ENCODE results near the gene SH3GLB2.
"Not testable (repeated sequence)": the region's sequence is repeated elsewhere in the genome, so short reads cannot be mapped to it uniquely, and the experiment has no call there.

Gene SH3GLB2

GRCh38 chr9:129053020-129053419 lies 24.9 kb upstream of the SH3GLB2 start:
- DNase-seq = no peak

GRCh38 chr9:129052592-129052991 lies 24.5 kb upstream of the SH3GLB2 start:
- peak; percentile 31 for DNase-seq

- no peak for DNase-seq
These were observed 13.9 kb upstream of the SH3GLB2 start for GRCh38 chr9:129042016-129042415.

DNA sequence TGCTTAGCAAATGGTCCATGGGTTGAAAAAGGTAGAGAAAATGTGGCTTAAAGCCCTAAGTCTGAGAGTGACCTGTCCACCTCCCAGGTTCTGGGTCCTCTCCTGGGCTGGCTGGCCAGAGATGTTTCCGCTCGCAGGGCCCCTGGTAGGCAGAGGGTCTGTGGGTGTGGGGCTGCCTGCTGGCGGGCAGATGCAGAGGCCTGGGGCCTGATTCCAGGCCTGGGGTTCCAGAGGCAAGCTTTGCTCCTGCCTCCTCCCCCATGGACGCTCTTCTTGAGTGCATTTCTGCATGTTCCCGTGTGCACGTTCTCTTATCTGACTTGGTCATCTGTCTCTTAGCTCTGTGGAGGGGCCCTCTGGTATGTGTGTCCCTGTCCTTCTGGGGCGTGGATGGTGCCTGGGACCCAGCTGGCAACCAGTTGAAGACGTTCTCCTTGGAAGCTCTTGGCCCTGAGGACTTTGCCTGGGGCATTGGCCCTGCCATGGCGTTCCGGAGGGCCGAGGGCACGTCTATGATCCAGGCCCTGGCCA lies 12.0 kb upstream of the SH3GLB2 start:
- DNase-seq = no peak

DNA sequence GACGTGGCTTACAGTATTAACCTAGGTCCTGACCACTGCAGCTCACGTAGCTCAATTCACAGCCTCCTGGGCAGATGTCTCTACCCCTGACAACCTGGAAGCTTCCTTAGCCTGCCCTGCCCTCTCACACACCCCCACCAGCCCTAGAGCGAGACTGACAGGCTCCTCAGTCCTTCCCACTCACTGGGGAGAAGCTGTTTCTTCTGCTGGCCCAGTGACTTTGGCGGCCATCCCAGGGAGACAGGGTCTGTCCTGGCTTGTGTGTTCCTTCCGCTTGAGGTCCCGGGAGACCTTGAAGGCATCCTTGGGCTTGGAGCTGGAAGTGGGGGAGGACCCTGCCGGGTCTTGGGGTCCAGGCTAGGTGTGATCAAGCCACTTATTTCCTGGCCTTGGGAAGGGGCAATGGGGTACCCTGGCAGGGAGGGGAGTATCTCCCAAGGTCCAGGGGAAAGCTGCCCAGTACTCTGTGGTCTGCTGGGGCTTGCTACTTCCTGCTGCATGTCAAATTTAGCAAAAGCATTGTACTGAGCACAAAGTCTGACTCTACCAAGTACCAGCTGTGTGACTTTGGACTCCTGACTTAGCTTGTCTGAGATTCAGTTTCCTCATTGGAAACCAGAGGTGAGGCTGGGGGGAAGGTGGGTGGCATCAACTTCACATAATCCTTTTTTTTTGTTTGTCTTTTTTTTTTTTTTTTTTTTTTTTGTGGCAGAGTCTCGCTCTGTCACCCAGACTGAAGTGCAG lies 10.2 kb upstream of the SH3GLB2 start:
- DNase-seq = no peak

DNA sequence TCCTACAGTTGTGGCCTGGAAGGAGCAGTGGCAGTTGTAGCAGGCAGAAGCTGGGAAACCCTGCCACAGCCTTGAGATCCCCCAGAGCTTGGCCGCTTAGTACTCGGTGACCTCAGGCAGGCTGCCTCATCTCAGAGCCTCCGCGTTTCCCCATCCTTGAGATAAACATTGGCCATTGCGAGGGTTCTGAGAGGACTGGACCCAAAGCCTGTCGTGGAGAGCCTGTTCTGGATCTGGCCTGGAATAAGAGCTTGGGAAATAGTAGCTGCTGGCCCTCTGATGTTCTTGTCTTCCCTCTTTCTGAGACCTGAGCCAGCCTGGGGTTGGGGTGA lies 9.6 kb upstream of the SH3GLB2 start:
- no peak for DNase-seq

- DNase-seq = no peak
These were observed 9.0 kb upstream of the SH3GLB2 start for GRCh38 chr9:129036923-129037766.

- DNase-seq = peak; percentile 98
These were observed 8.3 kb upstream of the SH3GLB2 start, which contains the start of gene MIGA2 for GRCh38 chr9:129036241-129036922. Gene MIGA2, plus strand, starts transcription at chr9:129036626. Its CDS starts 3,969 bp downstream, at chr9:129040595.

DNA sequence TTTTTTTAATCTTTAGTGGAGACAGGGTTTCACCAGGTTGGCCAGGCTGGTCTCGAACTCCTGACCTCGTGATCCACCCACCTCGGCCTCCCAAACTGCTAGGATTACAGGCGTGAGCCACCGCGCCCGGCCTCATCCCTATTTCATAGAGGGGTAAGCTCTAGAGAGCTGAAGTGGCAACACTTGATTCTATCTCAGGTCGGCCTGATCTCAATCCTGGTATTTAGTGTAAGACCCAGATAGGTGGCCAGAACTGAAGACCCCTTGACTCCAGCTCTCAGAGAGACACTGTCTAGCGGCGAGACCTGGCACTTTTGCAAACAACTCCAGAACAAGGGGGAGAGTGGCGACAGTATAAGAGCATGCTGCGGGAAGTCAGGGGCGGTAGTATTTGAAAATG lies 7.7 kb upstream of the SH3GLB2 start:
- DNase-seq = not testable (repeated sequence)

- no peak for DNase-seq
These were observed 5.1 kb upstream of the SH3GLB2 start for GRCh38 chr9:129033216-129033615.

- no peak for DNase-seq
These were observed 4.5 kb upstream of the SH3GLB2 start for GRCh38 chr9:129032541-129033159.

DNA sequence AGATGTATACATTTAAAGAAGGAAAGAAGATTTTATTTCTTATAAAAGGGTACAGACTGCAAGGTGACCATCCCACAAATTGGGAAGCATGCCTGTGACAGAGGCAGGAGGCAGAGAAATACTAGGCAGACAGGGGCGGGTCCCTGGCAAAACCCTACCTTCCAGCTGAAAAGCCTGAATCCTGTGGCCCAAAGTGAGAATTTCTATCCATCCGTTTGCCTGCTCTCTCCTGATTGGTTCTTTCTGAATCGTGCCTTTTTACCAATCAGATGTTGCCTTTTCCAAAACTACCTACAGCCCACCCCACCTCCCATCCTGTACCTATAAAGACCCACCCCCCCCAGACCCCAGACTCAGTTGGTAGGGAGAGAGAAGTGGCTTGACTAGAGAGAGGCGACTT lies 3.4 kb upstream of the SH3GLB2 start:
- DNase-seq = no peak

DNA sequence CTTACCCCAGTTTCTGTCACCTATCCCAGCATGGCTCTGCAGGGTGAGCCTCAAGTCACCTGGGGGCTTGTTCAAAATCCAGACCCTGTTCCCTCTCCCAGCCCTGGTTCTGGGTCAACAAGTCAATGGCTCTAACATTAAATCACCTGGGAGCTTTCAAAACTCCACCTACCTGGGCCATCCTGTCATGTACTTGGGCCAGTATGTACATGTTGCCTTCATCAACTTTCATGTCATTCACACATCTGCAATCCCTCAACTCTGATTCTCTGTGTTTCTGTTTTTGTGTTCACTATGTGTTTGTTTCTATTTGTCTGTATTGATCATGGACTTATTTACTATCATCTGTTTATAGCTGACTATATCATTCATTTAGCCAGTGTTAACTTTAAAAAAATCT lies 2.1 kb upstream of the SH3GLB2 start:
- DNase-seq = no peak

DNA sequence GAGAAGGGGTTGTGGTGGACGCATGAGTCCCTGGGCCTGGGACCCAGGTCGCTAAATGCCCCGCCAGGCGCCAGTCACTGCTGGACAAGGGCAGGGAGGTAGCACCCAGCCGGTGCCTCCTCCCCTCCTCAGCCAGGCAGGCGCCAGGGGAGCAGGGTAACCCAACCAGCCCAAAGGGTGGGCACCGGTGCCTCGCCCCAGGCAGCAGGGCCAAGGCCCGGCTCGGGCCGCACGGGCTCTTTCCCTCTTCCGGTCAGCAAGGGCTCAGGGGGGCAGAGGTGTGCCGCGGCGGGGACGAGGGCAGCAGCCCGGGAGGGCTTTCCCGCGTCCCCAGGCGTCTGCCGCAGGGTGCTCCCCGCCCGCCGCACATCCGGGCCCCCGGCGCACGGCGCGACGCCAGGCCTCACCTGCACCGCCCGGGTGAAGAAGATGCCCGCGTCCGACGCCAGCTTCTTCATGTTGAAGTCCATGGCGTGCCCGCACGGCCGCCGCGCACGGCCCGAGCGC lies 393 bp downstream of the SH3GLB2 start:
- peak; percentile 49 for DNase-seq

DNA sequence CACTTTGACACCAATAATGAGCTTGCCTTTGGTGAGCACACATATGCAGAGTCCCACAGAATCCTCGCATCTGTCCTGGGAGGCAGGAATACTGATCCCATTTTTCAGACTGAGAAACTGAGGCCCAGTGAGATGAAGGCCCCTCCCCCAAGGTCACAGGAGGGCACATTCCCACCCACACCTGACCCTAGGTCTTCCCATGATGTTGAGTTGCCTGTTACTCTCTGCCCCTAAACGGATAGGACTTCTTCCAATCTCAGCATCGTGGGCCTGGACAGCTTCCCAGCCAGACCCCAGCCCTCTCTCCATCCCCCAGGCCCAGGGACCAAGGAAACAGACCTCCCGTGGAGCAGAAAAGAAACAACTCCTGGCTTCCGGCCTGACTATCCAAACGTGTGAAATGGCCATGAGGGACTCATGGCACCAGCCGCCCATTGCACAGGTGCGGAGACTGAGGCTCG lies 877 bp downstream of the SH3GLB2 start:
- DNase-seq = no peak

GRCh38 chr9:129026442-129027223 lies 1.5 kb downstream of the SH3GLB2 start:
- no peak for DNase-seq

- DNase-seq = no peak
These were observed 4.3 kb downstream of the SH3GLB2 start for GRCh38 chr9:129023908-129024233.

DNA sequence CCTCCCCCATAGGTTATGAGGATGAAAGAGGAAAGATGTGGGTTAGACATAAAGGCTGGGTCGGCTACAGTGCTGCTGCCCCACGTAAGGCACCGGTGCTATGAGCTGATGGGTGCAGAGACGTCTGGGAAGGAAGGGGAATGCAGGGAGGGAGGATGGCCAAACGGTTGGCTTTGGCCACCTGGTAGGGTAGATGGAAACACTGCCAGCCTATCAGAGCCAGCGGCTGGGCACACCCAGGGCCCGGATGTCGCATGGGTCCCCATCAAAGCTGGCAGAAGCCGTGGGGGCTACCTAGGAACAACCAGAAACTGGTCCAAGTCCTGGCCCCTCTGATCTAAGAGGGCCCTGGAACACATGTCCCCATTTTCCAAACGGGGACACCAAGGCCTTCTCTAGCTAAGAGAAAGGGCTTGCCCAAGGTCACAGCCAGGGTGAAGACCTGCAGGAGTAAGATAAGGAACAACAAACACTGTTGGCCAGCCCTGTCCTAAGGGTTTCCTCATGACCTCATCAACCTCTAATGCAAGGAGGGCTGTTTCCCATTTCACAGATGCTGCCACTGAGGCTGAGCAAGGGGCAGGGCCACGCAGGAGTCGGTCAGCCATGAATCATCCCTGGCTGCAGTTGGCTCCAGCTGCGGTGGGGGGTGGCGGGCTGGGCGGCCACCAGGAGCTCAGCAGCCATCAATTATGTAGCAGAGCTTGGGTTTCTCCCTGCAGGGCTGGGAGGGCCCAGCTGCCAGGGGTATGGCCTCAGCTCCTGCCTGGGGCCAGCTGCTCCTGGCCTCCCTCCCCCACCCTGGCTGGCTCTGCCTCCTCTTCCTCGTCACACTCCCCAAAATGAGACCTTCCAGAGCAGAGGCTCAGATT lies 4.9 kb downstream of the SH3GLB2 start:
- peak; percentile 77 for DNase-seq

- DNase-seq = no peak
These were observed 6.1 kb downstream of the SH3GLB2 start for GRCh38 chr9:129022037-129022436.

GRCh38 chr9:129021091-129021490 lies 7.0 kb downstream of the SH3GLB2 start:
- no peak for DNase-seq

- no peak for DNase-seq
These were observed 13.5 kb downstream of the SH3GLB2 start for GRCh38 chr9:129014608-129015007.

All from NCI-H226 (cell line).